K562 (cell line): ENCODE results near the gene GPR15LG. TPM values are rescaled to one million over a fixed set of nuclear protein-coding genes. Genes with fewer than 3 reads are reported as not detected.

Experiments used
- ARHGAP35 ChIP-seq: fragments of 450-650 bp; IDR thresholded peaks from 2 replicates; pipeline ENCODE4 v1.6.1; 2018; ENCODE audit not compliant: partially characterized antibody
- ARID2 ChIP-seq: fragments of 450-650 bp; IDR thresholded peaks from 2 replicates; pipeline ENCODE4 v1.6.1; 2017; ENCODE audit warnings: antibody characterized with exemption, mild to moderate bottlenecking
- ASH1L ChIP-seq: fragments of 450-650 bp; IDR thresholded peaks from 2 replicates; pipeline ENCODE4 v1.6.1; 2018; ENCODE audit warnings: borderline replicate concordance, mild to moderate bottlenecking, low read depth; ENCODE audit not compliant: partially characterized antibody
- CAMTA2 ChIP-seq: fragments of 250-450 bp; sonication (Bioruptor Pico); conservative IDR thresholded peaks from 2 replicates; pipeline ENCODE4 v1.5.1; 2022
- CLOCK ChIP-seq: fragments of 250-450 bp; sonication (Bioruptor Pico); IDR thresholded peaks from 2 replicates; pipeline ENCODE4 v1.4.0; 2020; ENCODE audit warnings: mild to moderate bottlenecking, moderate library complexity, borderline replicate concordance
- DIDO1 ChIP-seq: fragments of 450-650 bp; IDR thresholded peaks from 2 replicates; pipeline ENCODE4 v1.6.1; 2016; ENCODE audit warnings: low read depth, missing biosample characterization, missing genetic modification characterization
- ELF2 ChIP-seq: fragments of 250-450 bp; sonication (Bioruptor Pico); IDR thresholded peaks from 2 replicates; pipeline ENCODE4 v1.5.0; 2021; ENCODE audit warnings: mild to moderate bottlenecking
- EP300 ChIP-seq: IDR thresholded peaks from 2 replicates; pipeline ENCODE4 v1.6.1; 2012; ENCODE audit warnings: low read length, improper control_type of control experiment
- FOXJ2 ChIP-seq: fragments of 200-800 bp; sonication (Bioruptor generic); IDR thresholded peaks from 2 replicates; pipeline ENCODE4 v1.6.1; 2016; ENCODE audit warnings: missing genetic modification characterization, missing compliant biosample characterization
- FOXK2 ChIP-seq, 2 experiments: fragments of 450-650 bp; IDR thresholded peaks in 1 of 2; conservative IDR thresholded peaks in 1 of 2; 2 replicates each; pipeline ENCODE4 v1.6.1; 2016; ENCODE audit warnings: low read depth in 2 of 2, mild to moderate bottlenecking in 1 of 2
- HMGN3 ChIP-seq: IDR thresholded peaks from 2 replicates; pipeline ENCODE4 v1.6.1; 2011; ENCODE audit warnings: borderline replicate concordance, low read depth, mild to moderate bottlenecking, mixed read lengths, low read length; ENCODE audit not compliant: insufficient read length; ENCODE audit errors: extremely low read depth
- NBN ChIP-seq: fragments of 450-650 bp; IDR thresholded peaks from 2 replicates; pipeline ENCODE4 v1.6.1; 2016; ENCODE audit warnings: low read depth, mild to moderate bottlenecking
- NFIC ChIP-seq: fragments of 450-650 bp; IDR thresholded peaks from 2 replicates; pipeline ENCODE4 v1.6.1; 2017; ENCODE audit warnings: mild to moderate bottlenecking, inconsistent platforms
- RBM34 ChIP-seq: fragments of 200-400 bp; formaldehyde crosslinking; IDR thresholded peaks from 2 replicates; pipeline ENCODE4 v1.6.1; 2018; ENCODE audit warnings: low read length, borderline replicate concordance; ENCODE audit not compliant: insufficient read depth
- SMARCB1 ChIP-seq: IDR thresholded peaks from 2 replicates; pipeline ENCODE4 v1.6.1; 2011; ENCODE audit warnings: improper control_type of control experiment, low read depth; ENCODE audit not compliant: insufficient read length
- SREBF2 ChIP-seq: sonication (generic); formaldehyde crosslinking; IDR thresholded peaks from 2 replicates; pipeline ENCODE4 v1.4.0; 2020; ENCODE audit warnings: mild to moderate bottlenecking, missing genetic modification reagents
- STAG1 ChIP-seq: sonication (generic); formaldehyde crosslinking; IDR thresholded peaks from 2 replicates; pipeline ENCODE4 v1.5.0; 2020; ENCODE audit warnings: missing genetic modification reagents, borderline replicate concordance
- TBL1XR1 ChIP-seq, 2 experiments: IDR thresholded peaks; 2 replicates each; pipeline ENCODE4 v1.6.1; 2012; ENCODE audit warnings: improper control_type of control experiment in 2 of 2, low read length in 2 of 2, mild to moderate bottlenecking in 1 of 2
- ZC3H11A ChIP-seq: IDR thresholded peaks from 2 replicates; pipeline ENCODE4 v1.6.1; 2012; ENCODE audit warnings: low read depth, low read length, improper control_type of control experiment
- ZNF212 ChIP-seq: fragments of 450-650 bp; formaldehyde crosslinking; IDR thresholded peaks from 2 replicates; pipeline ENCODE4 v1.4.0; 2020; ENCODE audit warnings: mild to moderate bottlenecking
- ZNF507 ChIP-seq: conservative IDR thresholded peaks from 2 replicates; pipeline ENCODE4 v1.6.1; 2017; ENCODE audit warnings: missing genetic modification characterization, missing compliant biosample characterization
- ZNF561 ChIP-seq: fragments of 450-650 bp; formaldehyde crosslinking; conservative IDR thresholded peaks from 2 replicates; pipeline ENCODE4 v1.4.0; 2020; ENCODE audit warnings: mild to moderate bottlenecking, moderate library complexity
- ZNF77 ChIP-seq: fragments of 250-450 bp; sonication (Bioruptor Pico); IDR thresholded peaks from 2 replicates; pipeline ENCODE4 v1.5.0; 2020
- polyA plus RNA-seq, 8 experiments: library from polyadenylated mRNA; depleted of rRNA in 4 of 8; stranded (reverse) in 5 of 8; unstranded in 3 of 8; fragments of >200 nt; fragmentation: Nextera tagmentation in 2 of 8; fragmentation: Illumina TruSeq in 1 of 8; extraction: Ambion mirVana in 2 of 8; extraction: Trizol in 1 of 8; gene quantifications; 2 replicates each; pipeline versions ENCODE4 v1.2.1 to v1.2.3, GENCODE V29; 2011 to 2014; ENCODE audit warnings: inconsistent platforms in 1 of 8, missing spikeins in 1 of 8
- total RNA-seq, 7 experiments: library from RNA; depleted of rRNA in 6 of 7; stranded (reverse); fragments of >200 nt in 6 of 7; fragmentation: Illumina TruSeq in 2 of 7; extraction: Trizol in 2 of 7; gene quantifications; 2 replicates each; pipeline versions ENCODE4 v1.2.1 to v1.2.3, GENCODE V29; 2011 to 2021; ENCODE audit warnings: low replicate concordance in 1 of 7

GPR15LG gene
- total and polyA plus RNA-seq, 9 of the 15 experiments (the other 6 are each of a cell fraction or from before 2014, with no cell fraction given) = 0.51 TPM; not detected in 8

GRCh38 chr10:84139126-84140035 is 34.2 kb upstream of the GPR15LG start, which contains the start of gene GHITM (continued):
- TF ChIP-seq CLOCK (CRISPR knock-in tag) (no peak), NFIC (no peak; the same call in 1 of the 2 replicates), DIDO1 (tag) (0 out of 2 replicates have a peak, but pooled peaks have one; percentile 65), ARHGAP35 (no peak), EP300 (peak; percentile 40; the same call in 1 of the 2 replicates), ZNF212 (no peak), SMARCB1 (no peak), ZNF77 (peak; percentile 75; the same call in 1 of the 2 replicates), TBL1XR1 (IDR thresholded peaks at IDR 0.05; ENCODE audit: low read length in 2 of 2) (peak; percentile 54 to 98; a peak in 3 of 4 replicates), NBN (peak; percentile 56), ASH1L (no peak), ELF2 (peak; percentile 97), ZNF507 (no peak), FOXJ2 (peak; percentile 84), FOXK2 (conservative IDR thresholded peaks at IDR 0.05 in 1 of 2, IDR thresholded peaks at IDR 0.05 in 1 of 2; ENCODE audit: low read depth in 2 of 2) (peak; percentile 97 to 99), ZNF561 (CRISPR knock-in tag) (no peak), CAMTA2 (no peak), STAG1 (no peak), ZC3H11A (no peak), RBM34 (0 out of 2 replicates have a peak, but pooled peaks have one; percentile 41), ARID2 (no peak; the same call in 1 of the 2 replicates), SREBF2 (CRISPR knock-in tag) (no peak), HMGN3 (peak; percentile 86)
